Measurements from ENCODE around the gene PCED1B.
"Not testable (repeated sequence)": the region's sequence is repeated elsewhere in the genome, so short reads cannot be mapped to it uniquely, and the experiment has no call there.

Gene PCED1B

DNA sequence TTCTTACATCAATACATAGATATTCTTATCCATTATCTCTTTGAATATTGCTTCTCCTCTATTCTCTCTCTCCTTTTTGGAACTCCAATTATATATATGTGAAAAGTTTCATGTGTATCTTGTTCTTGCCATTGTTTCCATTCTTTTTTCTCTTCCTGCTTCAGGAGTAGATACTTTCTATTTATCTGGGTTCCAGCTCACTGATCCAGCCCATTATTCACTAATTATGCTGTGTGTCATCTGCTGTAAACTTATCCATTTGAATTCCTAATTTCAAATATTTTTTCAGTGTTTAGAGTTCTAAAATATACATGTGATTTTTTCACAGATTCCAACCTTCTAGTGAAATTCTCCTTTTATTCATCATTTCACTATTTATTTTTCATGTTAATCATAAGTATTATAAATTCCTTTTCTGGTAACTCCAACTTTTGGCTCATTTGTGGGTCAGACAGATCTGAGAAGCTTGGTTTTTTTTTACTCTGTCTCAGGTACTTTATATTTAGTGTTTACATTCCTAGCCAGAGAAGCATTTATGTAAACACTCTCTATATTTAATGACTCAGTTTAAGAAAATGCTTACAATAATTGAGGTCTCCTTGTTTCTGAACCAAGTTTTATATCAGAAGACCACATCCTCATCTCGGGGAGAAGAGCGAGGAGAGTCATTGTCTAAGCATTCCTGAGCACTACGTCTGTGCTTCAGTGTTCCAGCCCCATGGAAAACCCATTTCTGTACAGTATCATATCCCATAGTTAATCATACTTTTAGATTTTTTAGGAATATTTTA lies 16.2 kb downstream of the PCED1B start:
- DNase-seq, result no peak

DNA sequence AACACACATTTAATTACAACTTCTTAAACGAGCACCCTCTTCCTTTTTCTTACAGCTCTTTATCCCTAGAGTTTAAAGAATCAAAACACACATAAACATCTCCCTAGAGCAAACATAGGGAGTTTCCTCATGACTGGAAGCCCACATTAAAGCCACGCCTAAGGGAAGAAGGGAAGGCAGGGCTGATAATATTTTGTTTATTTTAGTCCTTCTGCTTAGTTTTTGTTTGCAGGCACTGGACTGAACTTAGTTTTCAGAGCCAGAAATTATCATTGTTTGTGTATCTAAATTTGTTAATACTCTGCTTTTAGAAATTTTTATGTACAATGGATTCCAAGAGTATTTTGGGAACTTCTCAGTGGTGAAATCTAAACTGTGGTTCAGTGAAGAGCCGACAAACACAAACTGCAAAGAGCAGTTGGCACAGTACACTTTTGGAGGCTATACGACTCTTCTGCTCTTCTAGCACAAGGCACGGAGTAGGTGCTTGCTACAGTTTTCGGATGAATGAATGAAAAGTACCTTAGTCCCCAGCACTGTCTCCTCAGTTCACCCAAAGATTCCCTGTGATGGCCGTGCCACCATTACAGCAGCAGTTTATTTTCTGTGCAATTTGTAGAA lies 18.0 kb downstream of the PCED1B start:
- no peak for DNase-seq

DNA sequence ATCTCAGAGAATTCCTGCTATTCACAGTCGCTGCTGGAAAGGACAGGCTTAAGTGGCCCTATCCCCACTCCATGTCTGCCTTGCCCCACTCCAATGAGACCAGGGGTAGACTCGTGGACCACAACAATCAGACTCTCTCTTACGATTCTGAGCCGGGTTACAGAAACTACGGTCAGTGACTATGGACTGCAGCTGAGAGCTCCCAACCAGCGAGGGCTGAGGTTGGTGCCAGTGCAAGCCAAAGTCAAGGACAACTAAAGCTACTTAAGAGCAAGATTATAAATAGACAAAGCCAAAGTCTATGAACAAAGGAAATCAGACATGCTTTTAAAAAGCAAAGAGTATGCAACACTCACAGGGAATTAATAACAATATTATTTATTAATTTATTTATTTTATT lies 18.7 kb downstream of the PCED1B start:
- DNase-seq, result no peak

DNA sequence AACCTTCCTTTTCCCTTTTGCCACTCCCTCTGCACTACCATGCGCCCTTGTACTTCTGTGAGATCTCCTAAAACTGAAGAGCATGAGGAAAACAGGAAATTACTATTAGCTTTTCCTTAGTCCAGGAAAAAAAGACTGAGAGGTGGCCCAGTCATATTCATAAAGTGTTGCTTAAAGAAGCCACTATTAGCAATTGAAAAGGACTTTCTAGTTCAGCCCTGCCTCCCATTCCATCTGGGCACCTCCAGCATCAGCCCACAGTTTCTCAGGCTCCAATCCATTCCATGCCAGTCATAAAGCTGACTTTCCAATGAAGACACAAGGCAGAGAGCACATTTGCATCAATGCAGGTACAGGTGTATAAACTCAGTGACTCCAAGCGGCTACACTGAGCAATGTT lies 20.2 kb downstream of the PCED1B start:
- no peak for DNase-seq

DNA sequence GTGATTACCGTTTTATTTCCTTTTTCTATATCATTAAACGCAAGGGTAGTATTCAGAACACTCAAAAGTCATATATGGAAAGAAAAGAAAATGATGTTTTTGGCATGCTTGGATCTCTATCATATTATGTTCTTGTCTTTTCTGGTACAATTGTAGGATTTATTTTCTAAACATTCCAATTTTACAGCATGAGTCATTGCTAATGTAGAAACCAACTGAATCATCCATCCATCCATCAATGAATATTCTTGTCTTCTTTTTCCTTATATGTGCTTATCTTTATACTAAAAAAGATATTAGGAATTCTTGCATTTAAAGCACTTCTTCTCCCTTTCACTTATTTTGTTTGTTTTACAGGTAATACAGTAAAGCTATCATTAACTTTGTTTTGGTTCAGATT lies 20.7 kb downstream of the PCED1B start:
- DNase-seq, result no peak

DNA sequence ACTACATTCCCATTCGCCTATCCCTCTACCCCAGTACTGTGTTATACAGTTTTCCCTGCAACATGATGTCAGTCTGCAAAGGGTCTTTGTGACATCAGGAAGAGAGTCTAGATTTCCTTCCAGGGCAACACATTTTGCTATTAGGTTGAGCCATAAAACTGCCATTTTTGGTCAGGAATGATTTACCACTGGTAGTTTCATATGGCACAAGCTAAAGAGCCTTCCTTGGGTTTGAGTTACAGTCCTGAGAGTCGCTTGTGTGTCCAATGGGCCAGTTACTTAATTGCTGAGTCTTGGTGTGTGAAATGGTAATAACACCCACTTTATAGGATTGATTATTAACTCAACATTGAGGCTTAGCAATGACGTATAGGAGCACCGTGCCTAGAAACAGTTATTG lies 23.0 kb downstream of the PCED1B start:
- DNase-seq, result no peak

DNA sequence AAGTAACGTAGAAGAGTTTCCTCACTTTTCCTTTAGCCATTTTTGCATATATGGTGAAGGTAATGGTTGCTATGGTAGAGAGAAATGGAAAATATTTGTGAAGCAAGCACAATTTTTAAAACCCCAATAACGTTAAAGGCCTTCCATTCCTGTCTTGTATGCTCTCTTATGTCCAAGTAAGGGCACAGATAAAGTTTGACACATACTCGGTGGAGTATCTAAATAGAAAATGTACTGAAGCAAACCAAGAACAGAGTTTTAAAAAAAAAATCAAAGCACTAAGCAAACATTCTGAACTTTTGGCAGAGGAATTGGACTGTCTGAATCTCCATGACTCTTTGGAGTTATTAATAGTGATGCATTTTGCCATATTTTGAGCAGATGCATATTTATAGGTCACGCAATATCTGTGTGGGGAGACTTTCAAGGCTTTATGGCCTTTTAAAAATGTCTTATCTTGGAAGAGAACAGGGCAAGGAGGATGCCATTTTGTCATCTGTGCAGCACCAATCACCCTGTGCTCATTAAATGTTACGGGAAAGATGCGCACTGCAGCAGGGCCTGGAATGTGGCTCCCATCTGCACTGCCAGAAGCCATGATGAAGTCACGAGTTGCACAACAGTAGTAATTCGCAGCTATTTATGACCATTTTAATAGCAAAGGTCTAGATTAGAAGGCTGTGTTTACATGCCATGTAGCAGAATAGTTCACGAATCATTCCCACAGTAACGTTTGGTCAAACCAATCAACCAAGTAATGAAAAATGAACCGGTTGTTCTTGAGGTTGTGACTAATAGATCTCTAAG lies 23.6 kb downstream of the PCED1B start:
- no peak for DNase-seq

DNA sequence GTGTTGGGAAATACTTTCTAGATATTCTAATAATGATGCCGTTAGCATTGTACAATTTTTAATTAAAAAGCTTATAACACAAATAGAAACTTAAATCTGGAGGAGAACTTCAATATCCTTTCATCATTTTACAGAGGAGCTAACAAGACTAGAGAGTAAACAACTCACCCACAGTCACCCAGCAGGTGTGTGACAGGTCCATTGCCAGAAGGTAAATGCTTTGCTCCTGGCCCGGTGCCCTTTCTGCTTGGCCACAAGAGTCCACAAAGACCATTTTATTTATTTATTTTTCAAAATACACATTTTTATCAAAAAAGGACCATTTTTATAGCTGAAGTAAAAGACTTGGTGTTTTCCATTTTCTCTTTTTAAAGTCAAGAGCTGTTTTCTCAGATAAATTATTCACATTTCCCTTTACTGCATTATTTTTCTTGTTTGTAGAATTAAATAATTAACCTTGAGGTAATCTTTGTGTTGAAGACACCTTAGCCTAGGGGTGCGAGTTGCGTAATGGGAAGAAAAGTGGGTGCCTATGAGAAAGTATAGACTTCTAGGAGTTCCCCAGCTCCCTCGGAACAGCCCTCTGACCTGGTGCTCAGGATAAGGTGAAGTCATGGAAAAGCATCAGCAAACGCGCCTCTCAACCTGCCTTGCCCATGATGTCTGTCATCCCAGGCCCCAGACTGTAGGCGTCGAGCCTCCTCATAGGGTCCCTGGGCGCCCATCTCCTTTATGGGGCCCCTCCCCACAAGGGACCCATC lies 26.7 kb downstream of the PCED1B start:
- peak; percentile 9 for DNase-seq

DNA sequence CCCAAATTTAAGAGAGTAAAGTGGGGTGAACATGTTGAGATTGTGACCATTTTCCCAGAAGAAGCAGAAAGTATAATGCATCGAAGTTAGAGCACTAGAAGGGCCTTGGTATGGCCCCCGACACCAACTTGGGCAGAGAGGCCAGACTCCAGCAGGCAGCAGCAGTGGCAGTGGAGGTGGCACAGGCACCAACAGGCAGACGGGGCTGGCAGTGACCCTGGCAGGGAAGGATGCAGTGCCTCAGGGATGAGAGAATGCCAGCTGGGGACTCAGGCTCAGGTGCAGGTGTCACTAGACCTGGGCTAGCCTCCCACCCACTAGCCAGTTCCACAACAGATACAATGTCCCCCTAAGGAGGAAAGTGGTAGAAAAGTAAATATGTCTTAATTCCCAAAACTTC lies 28.0 kb downstream of the PCED1B start:
- DNase-seq, result no peak

DNA sequence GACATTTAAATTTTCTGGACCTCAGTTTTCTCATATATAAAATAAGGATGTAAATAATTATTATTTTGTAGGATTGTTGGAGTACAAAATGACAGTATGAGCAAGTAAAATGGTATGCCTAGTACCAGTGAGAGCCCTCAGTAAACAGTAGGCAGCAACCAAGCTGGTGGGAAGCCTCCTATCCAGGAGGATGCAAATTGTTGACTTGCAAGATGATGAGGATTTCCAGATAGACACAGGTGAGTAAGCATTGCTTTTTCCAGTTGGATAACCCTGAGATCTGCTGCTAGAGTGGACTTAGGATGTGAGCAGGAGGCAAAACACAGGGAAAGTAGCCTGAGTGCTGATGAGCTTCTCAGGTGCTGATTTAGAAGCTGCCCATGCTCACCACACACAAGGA lies 28.5 kb downstream of the PCED1B start:
- DNase-seq, result no peak

DNA sequence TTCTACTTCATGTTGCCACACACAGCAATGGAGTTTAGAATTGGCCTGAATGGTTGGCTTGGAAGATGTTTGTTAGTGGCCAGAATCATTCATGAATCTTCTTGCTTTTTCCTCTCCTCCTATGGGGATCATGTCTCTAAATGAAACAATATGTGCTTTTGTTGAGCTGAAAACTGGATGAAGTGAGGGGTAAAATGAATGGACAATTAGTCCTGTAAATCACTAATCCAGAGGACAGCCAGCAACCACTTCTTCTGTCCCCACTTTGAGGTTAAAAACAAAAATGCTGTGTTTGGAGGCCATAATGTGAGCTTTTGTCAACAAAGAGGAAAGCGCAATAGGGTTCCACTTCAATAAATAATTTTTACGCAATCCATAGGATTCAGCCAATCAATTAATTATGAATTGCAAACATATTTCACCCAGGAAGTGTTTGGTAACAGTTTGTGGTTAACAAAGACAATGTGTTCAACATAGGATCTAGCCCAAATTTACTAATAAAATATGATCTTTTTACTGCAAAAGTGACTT lies 30.7 kb downstream of the PCED1B start:
- DNase-seq, result no peak

DNA sequence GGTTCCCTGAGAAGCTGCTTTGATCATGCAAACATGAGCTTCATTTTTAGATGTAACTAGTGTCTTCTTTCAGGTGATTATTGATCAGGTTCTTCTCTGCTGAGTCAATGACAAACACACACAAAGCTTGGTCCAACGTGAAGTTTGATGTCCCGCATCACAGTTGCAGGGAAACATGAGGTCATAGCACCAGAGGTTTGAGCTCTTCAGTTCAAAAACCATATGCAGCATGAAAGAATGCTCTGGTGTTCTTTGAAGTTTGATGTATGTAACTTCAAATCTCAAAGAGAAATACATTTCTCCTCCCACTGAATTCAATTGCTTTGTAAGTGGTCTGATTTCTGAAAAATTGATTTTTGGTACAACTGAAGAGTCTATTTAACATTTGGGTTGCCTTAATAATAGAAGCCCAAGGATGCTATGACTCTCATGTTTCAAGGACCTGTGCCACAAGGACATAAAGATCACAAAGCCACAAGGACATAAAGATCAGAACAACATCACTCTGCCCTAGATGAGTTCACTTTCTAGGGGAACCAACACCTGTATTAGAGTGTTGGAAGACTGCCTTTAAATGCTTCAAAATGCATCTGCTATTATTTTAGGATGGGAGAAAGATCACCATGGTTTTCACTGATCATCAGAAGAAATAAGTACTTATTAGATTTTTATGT lies 31.4 kb downstream of the PCED1B start:
- no peak for DNase-seq

DNA sequence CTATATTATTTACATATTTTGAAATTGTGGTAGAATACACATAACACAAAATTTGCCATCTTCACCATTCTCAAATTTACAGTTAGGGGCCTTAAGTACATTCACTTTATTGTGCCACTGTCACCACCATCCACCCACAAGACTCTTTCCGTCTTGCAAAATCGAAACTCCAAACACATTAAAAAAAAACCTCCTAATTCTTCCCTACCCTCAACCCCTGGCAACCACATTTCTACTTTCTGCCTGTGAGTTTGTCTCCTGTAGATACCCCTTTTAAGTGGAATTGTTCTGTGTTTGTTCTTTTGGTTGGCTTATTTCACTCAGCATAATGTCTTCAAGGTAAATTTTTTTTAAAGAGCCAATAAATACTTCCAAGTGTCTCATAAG lies 32.0 kb downstream of the PCED1B start:
- no peak for DNase-seq

DNA sequence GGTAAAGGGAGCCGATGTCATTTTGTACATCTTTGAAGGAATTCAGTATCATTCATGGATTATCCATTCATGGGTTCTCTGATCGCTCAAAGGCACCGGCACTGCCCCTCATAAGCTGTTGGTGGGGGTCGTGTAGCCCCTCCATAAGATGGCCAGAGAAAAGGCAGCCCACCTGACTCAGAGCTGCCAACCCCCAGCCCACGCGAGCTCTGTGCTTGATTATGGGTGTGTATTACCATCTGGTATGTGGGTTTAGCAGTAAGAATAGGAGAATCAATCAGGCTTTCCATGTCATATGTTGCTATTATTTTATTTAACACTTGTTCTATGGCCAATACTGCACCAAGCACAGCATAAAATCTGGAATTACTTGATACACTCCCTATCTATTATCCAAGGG lies 32.4 kb downstream of the PCED1B start:
- DNase-seq, result no peak

DNA sequence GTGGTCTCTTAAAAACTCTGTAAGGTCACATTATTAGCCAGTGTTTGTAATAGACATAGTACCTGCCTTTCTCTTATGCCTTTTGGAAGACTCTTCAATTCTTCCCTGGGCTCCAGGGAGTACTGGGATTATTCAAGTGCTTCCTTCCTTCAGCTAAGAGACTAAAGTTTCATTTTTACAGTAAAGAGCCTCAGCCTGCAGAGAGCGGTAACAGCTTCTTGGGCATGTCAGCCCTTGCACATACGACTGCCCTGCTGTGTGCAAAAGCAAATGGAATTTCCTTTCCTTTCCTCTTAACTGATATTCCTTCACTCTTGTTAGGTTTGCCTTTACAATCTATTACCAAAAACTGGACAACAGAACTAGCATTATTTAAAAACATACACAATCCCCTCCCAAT lies 33.3 kb downstream of the PCED1B start:
- DNase-seq, result no peak

DNA sequence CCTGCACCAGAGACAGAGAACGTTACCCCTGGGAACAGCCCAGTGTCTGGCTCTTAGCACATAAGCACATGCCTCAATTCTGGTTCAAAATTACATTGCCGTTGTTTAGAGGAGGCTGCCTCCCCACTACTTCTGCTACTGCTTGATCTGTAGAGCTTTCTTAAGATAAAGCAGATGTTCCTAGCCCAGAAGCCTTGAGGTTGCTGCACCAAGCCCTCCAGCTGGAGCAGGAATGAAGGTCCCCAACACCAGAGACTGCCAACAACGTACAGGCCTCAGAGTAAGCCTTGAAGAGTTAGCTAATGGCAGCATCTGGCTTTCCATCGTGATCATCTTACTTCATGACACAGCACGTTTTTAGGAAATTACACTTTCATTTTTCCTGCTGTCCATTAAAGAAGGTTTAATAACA lies 35.1 kb downstream of the PCED1B start:
- DNase-seq, result no peak

DNA sequence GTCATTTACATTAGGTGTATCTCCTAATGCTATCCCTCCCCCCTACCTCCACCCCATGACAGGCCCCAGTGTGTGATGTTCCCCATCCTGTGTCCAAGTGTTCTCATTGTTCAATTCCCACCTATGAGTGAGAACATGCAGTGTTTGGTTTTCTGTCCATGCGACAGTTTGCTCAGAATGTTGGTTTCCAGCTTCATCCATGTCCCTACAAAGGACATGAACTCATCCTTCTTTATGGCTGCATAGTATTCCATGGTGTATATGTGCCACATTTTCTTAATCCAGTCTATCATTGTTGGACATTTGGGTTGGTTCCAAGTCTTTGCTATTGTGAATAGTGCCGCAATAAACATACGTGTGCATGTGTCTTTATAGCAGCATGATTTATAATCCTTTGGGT lies 37.9 kb downstream of the PCED1B start:
- DNase-seq, result not testable (repeated sequence)

DNA sequence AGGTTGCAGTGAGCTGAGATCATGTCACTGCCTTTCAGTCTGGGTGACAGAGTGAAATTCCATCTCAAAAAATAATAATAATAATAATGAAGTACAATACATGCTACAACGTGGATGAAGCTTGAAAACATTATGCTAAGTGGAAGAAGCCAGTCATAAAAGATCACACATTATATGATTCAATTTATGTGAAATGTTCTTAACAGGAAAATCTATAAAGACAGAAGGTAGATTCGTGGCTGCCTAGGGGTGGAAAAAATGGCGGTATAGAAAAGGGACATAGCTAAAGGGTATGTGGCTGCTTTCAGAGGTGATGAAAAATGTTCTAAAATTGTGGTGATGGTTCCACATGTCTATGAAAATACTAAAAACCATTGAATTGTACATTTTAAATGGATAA lies 41.3 kb downstream of the PCED1B start:
- no peak for DNase-seq

DNA sequence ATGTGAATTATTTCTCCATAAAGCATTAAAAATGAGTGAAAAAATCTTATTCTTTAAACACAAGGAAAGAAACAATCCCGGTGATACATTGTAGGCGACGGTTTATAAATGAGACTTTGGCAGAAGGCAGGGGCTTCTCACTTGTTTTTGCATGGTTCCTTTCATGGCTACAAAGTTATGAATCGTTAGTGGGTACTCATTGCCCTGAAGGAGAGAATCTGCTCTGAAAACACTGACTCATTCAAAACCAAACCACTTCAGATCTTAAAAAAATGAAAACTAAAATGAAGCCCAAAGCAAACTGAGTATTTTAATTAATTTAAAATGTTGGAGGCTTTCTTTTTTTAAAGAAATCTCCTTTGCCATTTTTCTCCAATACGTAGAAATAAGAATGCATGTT lies 41.7 kb downstream of the PCED1B start:
- DNase-seq, result no peak

DNA sequence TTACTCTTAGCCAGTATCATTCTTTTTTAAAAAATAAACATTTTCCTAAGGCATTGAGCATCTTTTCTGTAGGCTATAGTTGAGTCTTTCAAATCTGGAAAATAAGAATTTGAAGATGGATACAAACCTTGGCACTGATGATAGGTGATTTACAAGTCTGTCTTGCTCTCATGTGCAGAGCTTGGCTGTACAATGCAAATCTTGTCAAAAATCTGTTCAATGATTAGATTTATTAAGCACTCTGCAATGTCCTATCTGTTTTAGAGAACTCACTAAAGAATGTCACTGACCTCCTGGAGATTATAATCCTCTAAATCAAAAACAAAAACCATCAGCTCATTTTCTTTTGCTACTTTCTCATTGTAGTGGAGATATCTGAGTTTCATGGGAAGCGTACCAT lies 43.2 kb downstream of the PCED1B start:
- no peak for DNase-seq

DNA sequence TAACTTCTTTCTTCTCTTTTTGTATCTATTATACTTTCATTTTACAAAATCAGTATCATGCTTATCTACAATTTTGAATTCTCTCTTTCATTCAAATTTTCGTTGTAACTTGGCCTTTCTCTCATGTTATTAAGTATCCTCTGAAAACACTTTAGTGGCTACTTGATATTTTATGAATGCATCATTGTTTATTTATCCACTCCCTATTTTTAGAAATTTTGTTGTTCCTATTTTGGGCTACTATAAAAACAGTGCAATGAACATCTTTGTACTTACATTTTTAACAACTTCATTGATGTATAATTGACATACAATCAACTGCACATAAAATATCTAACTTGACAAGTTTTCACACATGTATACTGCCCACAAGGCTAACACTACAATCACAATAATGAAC lies 44.3 kb downstream of the PCED1B start:
- no peak for DNase-seq

DNA sequence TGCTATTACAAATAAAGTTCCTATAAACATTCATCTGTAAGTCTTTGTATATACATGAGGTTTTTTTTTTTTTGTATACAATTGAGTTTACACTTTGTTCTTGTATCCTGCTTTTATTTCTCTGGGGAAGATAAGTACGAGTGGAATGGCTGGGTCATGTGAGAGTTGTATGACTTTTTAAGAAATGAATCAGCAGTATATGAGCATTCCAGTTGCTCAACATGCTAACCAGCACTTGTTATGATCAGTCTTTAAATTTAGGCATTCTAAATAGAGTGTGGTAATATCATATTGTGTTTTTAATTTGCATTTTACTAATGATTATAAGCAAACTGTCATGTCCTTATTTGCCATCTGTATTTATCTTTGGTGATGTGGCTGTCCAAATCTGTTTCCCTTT lies 45.0 kb downstream of the PCED1B start:
- no peak for DNase-seq

DNA sequence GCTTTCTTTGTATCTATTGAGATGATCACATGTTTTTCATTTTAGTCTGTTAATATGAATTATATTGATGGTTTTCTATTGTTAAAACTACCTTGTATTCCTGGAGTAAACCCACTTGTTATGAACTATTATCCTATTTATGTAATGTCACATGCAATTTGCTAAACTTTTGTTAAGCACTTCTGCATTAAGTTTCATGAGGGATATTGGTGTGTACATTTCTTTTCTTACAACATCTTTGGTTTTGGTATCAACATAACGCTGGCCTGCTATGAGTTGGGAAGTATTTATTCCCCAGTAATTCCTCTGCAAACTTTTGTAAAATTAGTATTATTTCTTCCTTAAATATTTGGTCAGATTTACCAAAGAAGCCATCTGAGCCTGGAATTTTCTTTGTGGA lies 46.8 kb downstream of the PCED1B start:
- no peak for DNase-seq

Measured in NCI-H345 (cell line).